Gastrocnemius medialis (tissue), 4 donors: ENCODE measurements around the gene TPM3.

Experiments
- POLR2A ChIP-seq, 2 donors: fragments of 450-650 bp; IDR thresholded peaks; one replicate each; pipeline ENCODE4 v1.6.1; 2017; ENCODE audit warnings: antibody characterized with exemption in 2 of 2, mild to moderate bottlenecking in 2 of 2, moderate library complexity in 2 of 2
- TF ChIP-seq, protein P1 (sequence below), 5 experiments: fragments of 450-650 bp in 3 of 5; fragments of 200-600 bp in 2 of 5; sonication (generic) in 2 of 5; IDR thresholded peaks in 4 of 5; conservative IDR thresholded peaks in 1 of 5; 1 replicate in 4 of 5; 2 replicates in 1 of 5; pipeline ENCODE4 v1.5.1; 2016 to 2019; ENCODE audit warnings: antibody characterized with exemption in 5 of 5, mild to moderate bottlenecking in 3 of 5, moderate library complexity in 3 of 5

DNA sequence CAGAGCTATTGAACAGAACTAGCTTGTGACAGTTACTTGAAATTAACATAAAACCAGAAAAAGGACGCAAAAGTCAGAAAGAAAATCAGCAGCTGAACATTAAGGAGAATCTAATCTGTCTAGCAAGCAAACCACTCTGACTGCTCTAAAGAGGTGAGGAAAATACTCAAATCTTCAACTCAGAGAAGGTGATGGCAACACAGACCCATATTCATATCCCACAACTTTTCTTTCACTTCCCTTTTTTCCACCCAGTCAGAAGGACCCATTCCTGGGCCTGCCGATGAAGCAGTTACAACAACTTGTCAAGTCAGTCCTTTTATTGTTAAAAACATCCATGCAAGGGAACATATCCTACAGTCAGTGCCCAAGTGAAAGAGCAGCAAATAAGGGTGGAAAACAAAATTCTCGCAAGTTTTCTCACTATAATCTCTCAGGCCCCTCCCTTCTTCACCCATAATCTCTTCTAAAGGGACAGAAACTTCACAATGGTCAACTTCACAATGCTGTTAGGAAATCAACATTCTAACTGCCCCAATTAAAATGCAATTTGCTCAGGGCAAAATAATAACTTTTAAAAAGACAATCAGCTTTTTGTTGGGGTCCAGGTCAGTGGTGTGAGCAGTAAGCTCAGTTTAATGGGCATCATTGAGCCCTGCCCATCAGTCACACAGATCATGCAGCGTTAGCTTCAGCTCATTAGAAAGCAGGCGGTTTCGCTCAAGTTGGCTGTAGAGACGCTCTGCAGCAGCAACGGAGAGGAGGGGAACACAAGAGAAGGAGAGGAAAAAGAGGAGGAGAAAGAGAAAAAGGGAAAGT, 33.4 kb downstream of the TPM3 start:
- TF ChIP-seq, protein P1, sequence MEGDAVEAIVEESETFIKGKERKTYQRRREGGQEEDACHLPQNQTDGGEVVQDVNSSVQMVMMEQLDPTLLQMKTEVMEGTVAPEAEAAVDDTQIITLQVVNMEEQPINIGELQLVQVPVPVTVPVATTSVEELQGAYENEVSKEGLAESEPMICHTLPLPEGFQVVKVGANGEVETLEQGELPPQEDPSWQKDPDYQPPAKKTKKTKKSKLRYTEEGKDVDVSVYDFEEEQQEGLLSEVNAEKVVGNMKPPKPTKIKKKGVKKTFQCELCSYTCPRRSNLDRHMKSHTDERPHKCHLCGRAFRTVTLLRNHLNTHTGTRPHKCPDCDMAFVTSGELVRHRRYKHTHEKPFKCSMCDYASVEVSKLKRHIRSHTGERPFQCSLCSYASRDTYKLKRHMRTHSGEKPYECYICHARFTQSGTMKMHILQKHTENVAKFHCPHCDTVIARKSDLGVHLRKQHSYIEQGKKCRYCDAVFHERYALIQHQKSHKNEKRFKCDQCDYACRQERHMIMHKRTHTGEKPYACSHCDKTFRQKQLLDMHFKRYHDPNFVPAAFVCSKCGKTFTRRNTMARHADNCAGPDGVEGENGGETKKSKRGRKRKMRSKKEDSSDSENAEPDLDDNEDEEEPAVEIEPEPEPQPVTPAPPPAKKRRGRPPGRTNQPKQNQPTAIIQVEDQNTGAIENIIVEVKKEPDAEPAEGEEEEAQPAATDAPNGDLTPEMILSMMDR (IDR thresholded peaks at IDR 0.05 in 4 of 5, conservative IDR thresholded peaks at IDR 0.05 in 1 of 5): no peak
- no peak for TF ChIP-seq POLR2A (IDR thresholded peaks at IDR 0.05)
